NB4 (cell line): ENCODE measurements around the gene INSIG1.

Source experiments
- POLR2A ChIP-seq: IDR thresholded peaks from 2 replicates; pipeline ENCODE4 v1.6.1; 2011; ENCODE audit warnings: mild to moderate bottlenecking; ENCODE audit not compliant: insufficient read length; ENCODE audit errors: extremely low read depth
- TF ChIP-seq, protein P1 (sequence below): IDR thresholded peaks from one replicate; pipeline ENCODE4 v1.5.1; 2012; ENCODE audit warnings: low read depth, low read length

DNA sequence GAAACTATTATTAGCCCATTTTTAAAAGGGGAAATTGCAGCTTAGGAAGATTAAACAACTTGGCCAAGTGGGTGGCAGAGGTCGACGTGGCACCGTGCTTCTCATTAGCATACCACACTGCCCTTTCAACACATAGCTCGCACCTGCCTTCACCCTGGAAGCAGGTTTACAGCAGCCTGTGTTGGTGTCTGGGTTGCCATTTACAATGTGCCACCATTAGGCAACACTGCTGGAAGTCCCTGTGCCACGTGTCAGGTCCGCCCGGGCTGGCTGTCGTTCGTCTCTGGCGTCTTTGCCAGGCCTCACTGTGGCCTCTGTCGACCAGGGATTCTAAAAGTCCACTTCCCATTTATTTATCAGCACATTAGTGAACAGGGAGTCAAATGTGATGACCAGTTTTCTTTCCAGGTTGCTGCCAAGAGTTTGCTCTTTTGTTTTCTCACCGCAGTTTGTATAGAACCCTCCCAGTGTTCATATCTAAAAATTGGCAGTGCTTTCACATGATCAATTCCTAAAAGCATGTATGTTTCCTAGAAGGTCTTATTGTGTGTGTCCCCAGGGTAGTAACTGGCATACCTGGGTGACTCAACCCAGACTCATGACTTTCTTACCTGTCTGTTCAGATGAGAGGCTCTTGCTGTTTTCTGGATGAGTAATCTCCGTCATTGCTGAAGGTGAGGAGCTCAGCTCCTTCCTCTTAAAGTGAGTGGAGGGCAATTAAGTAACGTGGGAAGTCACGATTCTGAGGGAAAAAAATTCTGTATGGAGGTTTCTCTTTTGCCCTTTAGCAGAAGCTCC lies 9.2 kb downstream of the INSIG1 start:
- TF ChIP-seq, protein P1, sequence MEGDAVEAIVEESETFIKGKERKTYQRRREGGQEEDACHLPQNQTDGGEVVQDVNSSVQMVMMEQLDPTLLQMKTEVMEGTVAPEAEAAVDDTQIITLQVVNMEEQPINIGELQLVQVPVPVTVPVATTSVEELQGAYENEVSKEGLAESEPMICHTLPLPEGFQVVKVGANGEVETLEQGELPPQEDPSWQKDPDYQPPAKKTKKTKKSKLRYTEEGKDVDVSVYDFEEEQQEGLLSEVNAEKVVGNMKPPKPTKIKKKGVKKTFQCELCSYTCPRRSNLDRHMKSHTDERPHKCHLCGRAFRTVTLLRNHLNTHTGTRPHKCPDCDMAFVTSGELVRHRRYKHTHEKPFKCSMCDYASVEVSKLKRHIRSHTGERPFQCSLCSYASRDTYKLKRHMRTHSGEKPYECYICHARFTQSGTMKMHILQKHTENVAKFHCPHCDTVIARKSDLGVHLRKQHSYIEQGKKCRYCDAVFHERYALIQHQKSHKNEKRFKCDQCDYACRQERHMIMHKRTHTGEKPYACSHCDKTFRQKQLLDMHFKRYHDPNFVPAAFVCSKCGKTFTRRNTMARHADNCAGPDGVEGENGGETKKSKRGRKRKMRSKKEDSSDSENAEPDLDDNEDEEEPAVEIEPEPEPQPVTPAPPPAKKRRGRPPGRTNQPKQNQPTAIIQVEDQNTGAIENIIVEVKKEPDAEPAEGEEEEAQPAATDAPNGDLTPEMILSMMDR = no peak
- no peak for TF ChIP-seq POLR2A
